ENCODE data around the gene GALM. TPM values are rescaled to one million over a fixed set of nuclear protein-coding genes. Genes with fewer than 3 reads are reported as not detected.

Gene GALM
- total and polyA plus RNA-seq, 2 of the 13 experiments (the other 11 are each of a cell fraction or from before 2014, with no cell fraction given): 65.5 to 90.0 TPM

- in situ Hi-C loops (cut with HindIII; ENCODE audit: extremely low pct_ligation_motif_present, low pct_unique_long_range_greater_than_20kb): no loop called here
- Histone ChIP-seq H3K79me2 (ENCODE audit: insufficient read depth, low read length) (no peaks in the 10 kb centered on the region), H3K27me3 (ENCODE audit: control insufficient read depth in 1 of 2, insufficient read depth in 2 of 2, low read length in 2 of 2) (no peaks in the 10 kb centered on the region), H3K9ac (ENCODE audit: insufficient read depth, low read depth, low read length) (no peak overlapping the region), H4K20me1 (ENCODE audit: insufficient read depth, low read length) (no peaks in the 10 kb centered on the region), H3K4me2 (ENCODE audit: low read depth, low read length) (no peak overlapping the region), H3K4me1 (ENCODE audit: insufficient read depth, low read length) (peaks cover 34% of the 10 kb centered on the region), H2AFZ (ENCODE audit: low read length) (no peak overlapping the region), H3K4me3 (replicated peaks in 1 of 3; ENCODE audit: insufficient read depth in 1 of 3, low read depth in 2 of 3, low read length in 3 of 3) (no peak overlapping the region), H3K36me3 (replicated peaks in 1 of 2; ENCODE audit: control insufficient read depth in 1 of 2, insufficient read depth in 2 of 2, low read length in 2 of 2) (no peaks in the 10 kb centered on the region), H3K27ac (ENCODE audit: extremely low read length, insufficient read depth, low read length) (no peak overlapping the region), H3K9me3 (ENCODE audit: low read length) (no peaks in the 10 kb centered on the region)
- no peak for DNase-seq (ENCODE audit: low spot score)
- no peak for ATAC-seq
- 66% methylated on average over 4 of the region's 4 CpGs for WGBS (ENCODE audit: low lambda C conversion rate)
- no TSS peak for BruUV-seq (replicated peaks)
- FAIRE-seq: no peak
- ChIA-PET POLR2A (interaction anchor here (0.7 kb wide), 1 partner anchor 14 kb away, joined by 4 read pairs; the partner anchor contains the start of gene SRSF7), CTCF (ENCODE audit: low intra/inter-chr PET ratio, low total read pairs) (no interaction called here)
- intact Hi-C loops (cut with micrococcal nuclease; ENCODE audit: unreplicated experiment): no loop called here
- TF ChIP-seq XBP1 (CRISPR knock-in tag; IDR thresholded peaks at IDR 0.05) (no peak), ZNF710 (CRISPR knock-in tag; IDR thresholded peaks at IDR 0.05; ENCODE audit: borderline replicate concordance) (no peak), TRIM22 (IDR thresholded peaks at IDR 0.05) (no peak), E2F5 (CRISPR knock-in tag; conservative IDR thresholded peaks at IDR 0.05) (no peak), NONO (IDR thresholded peaks at IDR 0.05) (no peak), NONO (CRISPR knock-in tag; conservative IDR thresholded peaks at IDR 0.05) (no peak), NRL (CRISPR knock-in tag; IDR thresholded peaks at IDR 0.05; ENCODE audit: borderline replicate concordance) (no peak), EP300 (IDR thresholded peaks at IDR 0.05; ENCODE audit: low read depth in 2 of 2, low read length in 2 of 2) (no peak), EP300 (CRISPR knock-in tag; IDR thresholded peaks at IDR 0.05; ENCODE audit: borderline replicate concordance) (no peak), GABPB1 (CRISPR knock-in tag; IDR thresholded peaks at IDR 0.05) (no peak), ZNF18 (CRISPR knock-in tag; IDR thresholded peaks at IDR 0.05; ENCODE audit: insufficient replicate concordance) (no peak), ZBTB25 (CRISPR knock-in tag; IDR thresholded peaks at IDR 0.05) (no peak), NCOR1 (IDR thresholded peaks at IDR 0.05; ENCODE audit: borderline replicate concordance, low read length) (no peak), ISX (CRISPR knock-in tag; conservative IDR thresholded peaks at IDR 0.05) (no peak), PHF8 (CRISPR knock-in tag; IDR thresholded peaks at IDR 0.05) (no peak), ZNF800 (CRISPR knock-in tag; IDR thresholded peaks at IDR 0.05) (no peak)
These were observed 99.2 kb downstream of the GALM start for GRCh38 chr2:38765149-38765548.

Data from HepG2 (cell line).